WTC11 (cell line): Measurements from ENCODE around the gene CPXM2. TPM values are rescaled to one million over a fixed set of nuclear protein-coding genes. Genes with fewer than 3 reads are reported as not detected.

Source experiments
- ATAC-seq: fragments of 200-7000 bp; cut with Tn5 transposase; 2 replicates; pipeline ENCODE4 v1.10.0; 2021; ENCODE audit warnings: mild to moderate bottlenecking, moderate library complexity
- CTCF ChIA-PET: fragments of 300-600 bp; sonication (Branson Sonifier 250); formaldehyde crosslinking; loops from one replicate; lab custom pipeline; 2021; ENCODE audit warnings: antibody characterized with exemption; lab: Charles Lee
- POLR2A ChIA-PET: fragments of 350-600 bp; sonication (Branson Sonifier 250); formaldehyde crosslinking; loops from one replicate; lab custom pipeline; 2021; ENCODE audit warnings: antibody characterized with exemption; lab: Charles Lee
- DNase-seq: peaks from one replicate; pipeline ENCODE4 v3.0.0; 2021; ENCODE audit warnings: low spot score
- H3K27ac Mint-ChIP-seq: 2 replicates; pipeline ENCODE4 v1.8.0; 2021; ENCODE audit warnings: mixed read lengths
- H3K27me3 Mint-ChIP-seq: 2 replicates; pipeline ENCODE4 v1.8.0; 2021; ENCODE audit warnings: low read depth, mild to moderate bottlenecking, moderate library complexity, mixed read lengths
- H3K36me3 Mint-ChIP-seq: 2 replicates; pipeline ENCODE4 v1.8.0; 2021; ENCODE audit warnings: mixed read lengths
- H3K4me1 Mint-ChIP-seq: 2 replicates; pipeline ENCODE4 v1.8.0; 2022; ENCODE audit warnings: mixed read lengths
- H3K4me3 Mint-ChIP-seq: 2 replicates; pipeline ENCODE4 v1.8.0; 2021; ENCODE audit warnings: mild to moderate bottlenecking, moderate library complexity, mixed read lengths
- H3K9me3 Mint-ChIP-seq: 2 replicates; pipeline ENCODE4 v1.8.0; 2021; ENCODE audit warnings: mixed read lengths
- ATF1 ChIP-seq: sonication (generic); formaldehyde crosslinking; IDR thresholded peaks from 2 replicates; pipeline ENCODE4 v1.8.1; 2023; ENCODE audit warnings: mild to moderate bottlenecking, moderate library complexity, missing genetic modification reagents
- ATF2 ChIP-seq: sonication (generic); formaldehyde crosslinking; IDR thresholded peaks from 2 replicates; pipeline ENCODE4 v1.8.1; 2022; ENCODE audit warnings: low read depth, missing genetic modification reagents, borderline replicate concordance
- ELF4 ChIP-seq: sonication (generic); formaldehyde crosslinking; IDR thresholded peaks from 2 replicates; pipeline ENCODE4 v1.8.1; 2022; ENCODE audit warnings: low read depth, mild to moderate bottlenecking, moderate library complexity, missing genetic modification reagents
- ERG ChIP-seq: fragments of 250-450 bp; sonication (Bioruptor Pico); IDR thresholded peaks from 2 replicates; pipeline ENCODE4 v1.8.0; 2021; ENCODE audit warnings: mild to moderate bottlenecking
- ESRRA ChIP-seq: sonication (generic); formaldehyde crosslinking; IDR thresholded peaks from 2 replicates; pipeline ENCODE4 v1.8.1; 2022; ENCODE audit warnings: mild to moderate bottlenecking, missing genetic modification reagents, borderline replicate concordance
- HMGXB4 ChIP-seq: sonication (generic); formaldehyde crosslinking; IDR thresholded peaks from 2 replicates; pipeline ENCODE4 v1.8.1; 2023; ENCODE audit warnings: mild to moderate bottlenecking, moderate library complexity, missing genetic modification reagents
- JAZF1 ChIP-seq: fragments of 250-450 bp; sonication (Bioruptor Pico); IDR thresholded peaks from 2 replicates; pipeline ENCODE4 v1.9.0; 2021; ENCODE audit warnings: moderate library complexity, mild to moderate bottlenecking, inconsistent platforms
- JUN ChIP-seq: sonication (generic); formaldehyde crosslinking; IDR thresholded peaks from 2 replicates; pipeline ENCODE4 v1.8.0; 2023; ENCODE audit warnings: mild to moderate bottlenecking, missing genetic modification reagents
- PREB ChIP-seq: sonication (generic); formaldehyde crosslinking; IDR thresholded peaks from 2 replicates; pipeline ENCODE4 v1.8.1; 2022; ENCODE audit warnings: mild to moderate bottlenecking, missing genetic modification reagents, moderate library complexity, borderline replicate concordance
- SMAD3 ChIP-seq: sonication (generic); formaldehyde crosslinking; IDR thresholded peaks from 2 replicates; pipeline ENCODE4 v1.8.0; 2022; ENCODE audit warnings: missing genetic modification reagents, mild to moderate bottlenecking, borderline replicate concordance
- TCF7 ChIP-seq: sonication (generic); formaldehyde crosslinking; IDR thresholded peaks from 2 replicates; pipeline ENCODE4 v1.8.0; 2022; ENCODE audit warnings: mild to moderate bottlenecking, low read depth, missing genetic modification reagents, moderate library complexity
- USF2 ChIP-seq: sonication (generic); formaldehyde crosslinking; IDR thresholded peaks from 2 replicates; pipeline ENCODE4 v1.8.1; 2023; ENCODE audit warnings: mild to moderate bottlenecking, missing genetic modification reagents, moderate library complexity
- ZNF263 ChIP-seq: sonication (generic); formaldehyde crosslinking; IDR thresholded peaks from 2 replicates; pipeline ENCODE4 v1.8.1; 2022; ENCODE audit warnings: low read depth, mild to moderate bottlenecking, moderate library complexity, missing genetic modification reagents
- ZNF396 ChIP-seq: fragments of 250-450 bp; sonication (Bioruptor Pico); IDR thresholded peaks from 2 replicates; pipeline ENCODE4 v1.8.0; 2021; ENCODE audit warnings: mild to moderate bottlenecking, moderate library complexity, borderline replicate concordance
- ZSCAN18 ChIP-seq: fragments of 250-450 bp; sonication (Bioruptor Pico); IDR thresholded peaks from 2 replicates; pipeline ENCODE4 v2.1.2; 2022; ENCODE audit warnings: mild to moderate bottlenecking, moderate library complexity
- total RNA-seq: library from RNA; stranded (reverse); gene quantifications from 3 replicates; pipeline ENCODE4 v1.2.3, GENCODE V29; 2021

Gene CPXM2
- total RNA-seq, 1 experiment from 2014 or later, result 3.4 TPM

GRCh38 chr10:123840714-123841113 lies 50.9 kb downstream of the CPXM2 start (continued):
- TF ChIP-seq ATF1 (CRISPR knock-in tag), result no peak
- no peak for TF ChIP-seq ERG (CRISPR knock-in tag)

- no peak overlapping the region for H3K27ac Mint-ChIP-seq
Observed at GRCh38 chr10:123838596-123839310, 52.9 kb downstream of the CPXM2 start.

More at GRCh38 chr10:123838596-123839310, 52.9 kb downstream of the CPXM2 start:
- Mint-ChIP-seq H3K9me3 (no peaks in the 10 kb centered on the region), H3K27me3 (no peaks in the 10 kb centered on the region; the same call in 1 of the 2 replicates), H3K4me3 (no peak overlapping the region), H3K4me1 (peaks cover 31% of the 10 kb centered on the region), H3K36me3 (no peaks in the 10 kb centered on the region)
- no peak for DNase-seq
- CTCF ChIA-PET, result no interaction called here
- no peak for ATAC-seq
- TF ChIP-seq PREB (no peak), ZNF263 (CRISPR knock-in tag) (no peak), TCF7 (CRISPR knock-in tag) (no peak), USF2 (CRISPR knock-in tag) (no peak), ESRRA (no peak), ATF2 (CRISPR knock-in tag) (no peak), JUN (CRISPR knock-in tag) (no peak), ZSCAN18 (no peak), JAZF1 (CRISPR knock-in tag) (no peak), ELF4 (no peak), HMGXB4 (CRISPR knock-in tag) (no peak), SMAD3 (no peak), ZNF396 (CRISPR knock-in tag) (no peak)
- POLR2A ChIA-PET, result no interaction called here
